GM12878 (cell line): Measurements from ENCODE around the gene KLK6. TPM values are rescaled to one million over a fixed set of nuclear protein-coding genes. Genes with fewer than 3 reads are reported as not detected.

Experiments
- ATAC-seq: fragments of 200-7000 bp; cut with Tn5 transposase; 3 replicates; pipeline ENCODE4 v1.9.1; 2020; ENCODE audit warnings: mild to moderate bottlenecking, moderate library complexity
- BruUV-seq: library from RNA; stranded (reverse); fragments of 400-500 nt; replicated peaks from 2 replicates; lab custom pipeline; 2021; lab: Mats Ljungman, UMichigan
- CTCF ChIA-PET: fragments of 300-600 bp; sonication (Branson Sonifier 250); formaldehyde crosslinking; extraction: SDS; loops from one replicate; lab custom pipeline; 2021; ENCODE audit warnings: inconsistent platforms; lab: Yijun Ruan, JAX
- POLR2A ChIA-PET: fragments of 350-600 bp; formaldehyde crosslinking; extraction: SDS; loops from one replicate; lab custom pipeline; 2021; ENCODE audit warnings: inconsistent platforms; lab: Charles Lee
- RAD21 ChIA-PET: fragments of 300-600 bp; sonication (Branson Sonifier 250); formaldehyde crosslinking; loops from one replicate; lab custom pipeline; 2023; ENCODE audit warnings: antibody characterized with exemption; ENCODE audit not compliant: unreplicated experiment; lab: Charles Lee
- SMC1A ChIA-PET: fragments of 300-600 bp; sonication (Branson Sonifier 250); formaldehyde crosslinking; loops from one replicate; lab custom pipeline; 2023; ENCODE audit not compliant: unreplicated experiment, uncharacterized antibody; lab: Charles Lee
- DNase-seq: peaks from one replicate; pipeline ENCODE4 v3.0.0-alpha.2; 2011; ENCODE audit warnings: low read depth, low spot score
- FAIRE-seq: peaks from 3 replicates; lab custom pipeline; 2011; peaks lifted over from hg19 to GRCh38; lab: Jason Lieb, UNC
- H2AFZ ChIP-seq: 2 replicates; pipeline ENCODE4 v1.6.0; 2011; ENCODE audit warnings: low read depth, low read length, control low read depth; ENCODE audit not compliant: control insufficient read depth
- H3K27ac ChIP-seq: 2 replicates; pipeline ENCODE4 v1.5.1; 2011; ENCODE audit warnings: control low read depth; ENCODE audit not compliant: control insufficient read depth, insufficient read depth
- H3K27me3 ChIP-seq, 2 experiments: replicated peaks in 1 of 2; 2 replicates each; pipeline versions ENCODE4 v1.6.0 to v1.6.1; 2011; ENCODE audit warnings: low read length in 1 of 2; ENCODE audit not compliant: control insufficient read depth in 2 of 2, insufficient read depth in 2 of 2
- H3K36me3 ChIP-seq, 2 experiments: 2 replicates each; pipeline ENCODE4 v1.5.1; 2011; ENCODE audit warnings: low read length in 1 of 2; ENCODE audit not compliant: control insufficient read depth in 2 of 2, insufficient read depth in 2 of 2
- H3K4me1 ChIP-seq: 2 replicates; pipeline ENCODE4 v1.6.1; 2011; ENCODE audit warnings: mild to moderate bottlenecking, low read length, moderate library complexity, mixed read lengths; ENCODE audit not compliant: control insufficient read depth, insufficient read depth
- H3K4me2 ChIP-seq: 2 replicates; pipeline ENCODE4 v1.6.0; 2011; ENCODE audit warnings: control low read depth; ENCODE audit not compliant: control insufficient read depth, insufficient read depth
- H3K4me3 ChIP-seq: fragments of 200-600 bp; sonication (generic); 2 replicates; pipeline ENCODE4 v1.5.1; 2016
- H3K79me2 ChIP-seq: 2 replicates; pipeline ENCODE4 v1.6.0; 2011; ENCODE audit warnings: low read length; ENCODE audit not compliant: control insufficient read depth, insufficient read depth
- H3K9ac ChIP-seq: 2 replicates; pipeline ENCODE4 v1.8.0; 2011; ENCODE audit warnings: low read length, control low read depth, mixed read lengths; ENCODE audit not compliant: control insufficient read depth, insufficient read depth
- H3K9me3 ChIP-seq: replicated peaks from 3 replicates; pipeline ENCODE4 v1.5.1; 2011; ENCODE audit warnings: mild to moderate bottlenecking, low read length; ENCODE audit not compliant: control insufficient read depth, insufficient read depth
- H4K20me1 ChIP-seq: 2 replicates; pipeline ENCODE4 v1.6.0; 2011; ENCODE audit not compliant: control insufficient read depth, insufficient read depth
- EGR1 ChIP-seq, 2 experiments: IDR thresholded peaks; 1 replicate in 1 of 2; 2 replicates in 1 of 2; pipeline ENCODE4 v1.6.1; 2011 to 2012; ENCODE audit warnings: low read depth in 2 of 2, low read length in 2 of 2, borderline replicate concordance in 1 of 2, mild to moderate bottlenecking in 1 of 2, moderate library complexity in 1 of 2
- GATAD2B ChIP-seq: fragments of 450-650 bp; conservative IDR thresholded peaks from 2 replicates; pipeline ENCODE4 v1.6.1; 2017; ENCODE audit warnings: low read depth, mild to moderate bottlenecking, moderate library complexity
- IKZF2 ChIP-seq, 2 experiments: fragments of 450-650 bp; IDR thresholded peaks; 2 replicates each; pipeline ENCODE4 v1.6.1; 2017; ENCODE audit warnings: mild to moderate bottlenecking in 2 of 2, moderate library complexity in 2 of 2
- PAX5 ChIP-seq: IDR thresholded peaks from 2 replicates; pipeline ENCODE4 v1.6.1; 2011; ENCODE audit warnings: low read depth, low read length, borderline replicate concordance
- ZNF274 ChIP-seq: IDR thresholded peaks from one replicate; pipeline ENCODE4 v1.8.0; 2011; ENCODE audit not compliant: insufficient read length, insufficient read depth
- WGBS: methylation state at CpG from one replicate; pipeline ENCODE4 v1.1.6; 2016; ENCODE audit warnings: low lambda C conversion rate; ENCODE audit not compliant: insufficient replicate concordance, insufficient coverage; ENCODE audit errors: missing lambda C conversion rate; 5-methylcytosine and 5-hydroxymethylcytosine counted together
- in situ Hi-C: fragments of 300-500 bp; cut with MboI; formaldehyde crosslinking; loops from 9 replicates; pipeline ENCODE4 v1.14.3; 2018; ENCODE audit warnings: mixed read lengths
- intact Hi-C: fragments of 100-400 bp; cut with micrococcal nuclease; formaldehyde crosslinking; loops from one replicate; pipeline ENCODE4 v1.14.2; 2022; ENCODE audit not compliant: unreplicated experiment
- polyA plus RNA-seq, 11 experiments: library from polyadenylated mRNA; depleted of rRNA in 4 of 11; unstranded in 6 of 11; stranded (reverse) in 5 of 11; fragments of >200 nt; fragmentation: Nextera tagmentation in 4 of 11; fragmentation: Illumina TruSeq in 1 of 11; extraction: Ambion mirVana in 4 of 11; extraction: Trizol in 1 of 11; gene quantifications; 1 replicate in 1 of 11; 2 replicates in 10 of 11; pipeline versions ENCODE4 v1.2.1 to v1.2.3, GENCODE V29; 2011 to 2016; ENCODE audit warnings: inconsistent platforms in 2 of 11, missing spikeins in 2 of 11, low read depth in 1 of 11
- total RNA-seq, 4 experiments: library from RNA; depleted of rRNA in 3 of 4; stranded (reverse); fragments of >200 nt in 3 of 4; fragmentation: Illumina TruSeq in 1 of 4; extraction: Trizol in 1 of 4; gene quantifications; 2 replicates each; pipeline versions ENCODE4 v1.2.1 to v1.2.3, GENCODE V29; 2013 to 2021
- TF ChIP-seq, protein P1 (sequence below): fragments of 450-650 bp; IDR thresholded peaks from 2 replicates; pipeline ENCODE4 v1.6.1; 2016; ENCODE audit warnings: mild to moderate bottlenecking

The KLK6 gene
- total and polyA plus RNA-seq, 10 of the 15 experiments (the other 5 are each of a cell fraction or from before 2014, with no cell fraction given): not detected

DNA sequence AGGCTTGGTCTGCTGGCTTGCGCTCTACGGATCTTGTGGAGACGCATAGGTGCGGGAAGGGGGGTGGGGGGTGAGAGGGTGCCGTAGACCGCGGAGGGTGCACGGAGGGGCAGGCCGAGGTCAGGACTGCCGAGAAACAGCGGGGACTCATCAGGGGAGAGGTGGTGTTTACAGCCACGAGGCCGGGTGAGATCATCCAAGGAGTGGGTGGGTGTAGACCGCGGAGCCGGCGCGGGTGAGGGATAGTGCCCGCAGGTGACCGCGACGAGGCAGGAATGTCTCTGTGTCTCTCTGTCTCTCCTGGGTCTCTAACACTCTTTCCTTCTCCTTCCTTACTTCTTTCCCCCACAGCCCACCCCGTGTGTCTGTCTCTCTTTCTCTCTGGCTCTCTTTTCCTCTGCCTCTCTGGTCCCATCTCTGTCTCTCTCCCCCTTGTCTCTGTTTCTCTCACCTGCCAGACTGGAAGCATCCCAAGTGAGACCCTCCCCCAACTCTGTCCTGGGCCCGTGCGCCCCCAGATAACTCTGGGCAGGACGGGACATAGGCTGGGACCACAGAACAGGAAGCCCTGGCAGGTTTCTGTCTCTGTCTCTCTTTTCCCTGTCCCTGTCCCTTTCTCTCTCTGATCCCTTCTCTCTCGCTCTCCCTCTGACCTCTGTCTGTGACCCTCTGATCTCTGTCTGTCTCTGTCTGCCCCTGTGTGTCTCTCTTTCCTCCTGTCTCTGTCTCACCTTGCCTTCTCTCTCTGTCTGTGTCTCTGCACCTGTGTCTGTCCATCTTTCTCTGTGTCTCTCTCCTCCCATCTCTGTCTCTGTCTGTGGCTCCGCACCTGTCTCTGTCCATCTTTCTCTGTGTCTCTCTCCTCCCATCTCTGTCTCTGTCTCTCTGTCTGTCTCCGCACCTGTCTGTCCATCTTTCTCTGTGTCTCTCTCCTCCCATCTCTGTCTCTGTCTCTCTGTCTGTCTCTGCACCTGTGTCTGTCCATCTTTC, 56.4 kb downstream of the KLK6 start (continued):
- TF ChIP-seq IKZF2 (IDR thresholded peaks at IDR 0.05) (peak; percentile 72 to 82; a peak in 3 of 4 replicates), GATAD2B (peak; percentile 67; the same call in 1 of the 2 replicates), EGR1 (IDR thresholded peaks at IDR 0.05; ENCODE audit: borderline replicate concordance in 1 of 2, low read depth in 2 of 2, low read length in 2 of 2) (0 out of 3 replicates have a peak, but pooled peaks of 1 of the 2 experiments have one; percentile 10), PAX5 (peak; percentile 36; the same call in 1 of the 2 replicates)

DNA sequence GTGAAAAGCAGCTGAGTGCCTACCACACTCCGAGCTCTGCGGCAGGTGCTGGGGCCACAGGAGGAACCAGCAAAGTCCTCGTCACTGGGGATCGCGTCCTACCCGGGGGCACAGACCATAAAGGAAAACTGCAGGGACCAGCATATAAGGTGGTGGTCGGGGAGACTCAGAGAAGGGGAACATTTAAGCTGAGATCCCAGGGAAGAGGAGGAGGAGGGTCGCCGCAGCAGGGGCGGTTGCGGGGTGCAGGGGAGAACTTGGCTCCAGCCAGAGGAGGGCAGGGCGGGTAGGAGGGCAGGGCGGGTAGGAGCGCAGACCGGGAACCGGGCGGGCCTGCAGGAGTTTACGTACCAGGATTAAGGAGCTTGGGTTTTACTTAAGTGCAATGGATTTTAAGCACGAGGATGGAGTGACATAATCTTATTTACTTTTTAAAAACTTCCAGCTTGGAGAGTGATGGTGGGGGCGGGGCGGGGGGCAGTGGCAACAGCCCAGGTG, 57.2 kb downstream of the KLK6 start:
- no TSS peak for BruUV-seq
- H3K4me2 ChIP-seq: no peak overlapping the region
- POLR2A ChIA-PET: no interaction called here

More for the DNA sequence above, 57.2 kb downstream of the KLK6 start:
- H3K27me3 ChIP-seq: peaks cover 4 to 9% of the 10 kb centered on the region in 2 experiments; a peak in 3 of 4 replicates
- H3K79me2 ChIP-seq: no peaks in the 10 kb centered on the region
- RAD21 ChIA-PET: interaction anchor here (2.5 kb wide), 1 partner anchor 10 kb away, joined by 11 read pairs; no protein-coding TSS in a partner anchor
- no peak overlapping the region for H3K4me3 ChIP-seq
- DNase-seq (no peak), FAIRE-seq (no peak), ATAC-seq (no peak)
- SMC1A ChIA-PET: interaction anchor here (0.9 to 1.6 kb wide), 3 partner anchors 9 to 111 kb away, joined by 3 to 4 read pairs (median 3); no protein-coding TSS in a partner anchor
- 38% methylated on average over 16 of the region's 21 CpGs for WGBS
- no peak overlapping the region for H2AFZ ChIP-seq
- in situ Hi-C loops: no loop called here
- no peaks in the 10 kb centered on the region for H3K4me1 ChIP-seq
- intact Hi-C loops: no loop called here
- CTCF ChIA-PET: interaction anchor here (1.8 kb wide), 1 partner anchor 10 kb away, joined by 11 read pairs; no protein-coding TSS in a partner anchor
- no peak overlapping the region for H3K9ac ChIP-seq
- no peaks in the 10 kb centered on the region for H4K20me1 ChIP-seq
- no peaks in the 10 kb centered on the region for H3K36me3 ChIP-seq
- H3K27ac ChIP-seq: no peak overlapping the region
- TF ChIP-seq ZNF274: no peak
- TF ChIP-seq, protein P1, sequence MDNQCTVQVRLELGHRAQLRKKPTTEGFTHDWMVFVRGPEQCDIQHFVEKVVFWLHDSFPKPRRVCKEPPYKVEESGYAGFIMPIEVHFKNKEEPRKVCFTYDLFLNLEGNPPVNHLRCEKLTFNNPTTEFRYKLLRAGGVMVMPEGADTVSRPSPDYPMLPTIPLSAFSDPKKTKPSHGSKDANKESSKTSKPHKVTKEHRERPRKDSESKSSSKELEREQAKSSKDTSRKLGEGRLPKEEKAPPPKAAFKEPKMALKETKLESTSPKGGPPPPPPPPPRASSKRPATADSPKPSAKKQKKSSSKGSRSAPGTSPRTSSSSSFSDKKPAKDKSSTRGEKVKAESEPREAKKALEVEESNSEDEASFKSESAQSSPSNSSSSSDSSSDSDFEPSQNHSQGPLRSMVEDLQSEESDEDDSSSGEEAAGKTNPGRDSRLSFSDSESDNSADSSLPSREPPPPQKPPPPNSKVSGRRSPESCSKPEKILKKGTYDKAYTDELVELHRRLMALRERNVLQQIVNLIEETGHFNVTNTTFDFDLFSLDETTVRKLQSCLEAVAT: no peak
- H3K9me3 ChIP-seq: no peaks in the 10 kb centered on the region; the same call in 2 of the 3 replicates
